Measurements from ENCODE around the gene ATP2B3.

GRCh38 chrX:153600921-153601320 is 83.5 kb downstream of the ATP2B3 start:
- TF ChIP-seq CTCF (IDR thresholded peaks at IDR 0.05) (no peak), POLR2A (IDR thresholded peaks at IDR 0.05) (no peak)
